GM20431 (cell line): ENCODE results near the gene FRYL.

Experiments used
- in situ Hi-C: fragments of 300-500 bp; cut with MseI, MboI; formaldehyde crosslinking; loops from one replicate; pipeline ENCODE4 v1.15.0; 2020; ENCODE audit warnings: low sequenced_read_pairs; ENCODE audit not compliant: unreplicated experiment

FRYL gene

GRCh38 chr4:48503233-48504025 is 276.6 kb downstream of the FRYL start:
- in situ Hi-C loops = no loop called here

GRCh38 chr4:48499551-48500066 is 280.5 kb downstream of the FRYL start:
- in situ Hi-C loops = no loop called here

GRCh38 chr4:48498895-48499294 is 281.2 kb downstream of the FRYL start:
- in situ Hi-C loops = no loop called here

- in situ Hi-C loops = no loop called here
Measured at GRCh38 chr4:48495941-48496340, 284.1 kb downstream of the FRYL start.

GRCh38 chr4:48493452-48494100 is 286.5 kb downstream of the FRYL start:
- in situ Hi-C loops = no loop called here

GRCh38 chr4:48491514-48492176 is 288.4 kb downstream of the FRYL start:
- in situ Hi-C loops = no loop called here

- in situ Hi-C loops = no loop called here
Measured at GRCh38 chr4:48490680-48491513, 289.2 kb downstream of the FRYL start.

- in situ Hi-C loops = no loop called here
Measured at GRCh38 chr4:48490012-48490679, 289.9 kb downstream of the FRYL start, which contains the start of gene ZAR1. Gene ZAR1 (plus strand): TSS chr4:48490252. CDS start chr4:48490292, 40 bp downstream.

GRCh38 chr4:48489683-48490011 is 290.4 kb downstream of the FRYL start:
- in situ Hi-C loops = no loop called here

GRCh38 chr4:48484494-48485168 is 295.4 kb downstream of the FRYL start:
- in situ Hi-C loops = no loop called here

GRCh38 chr4:48483777-48484493 is 296.1 kb downstream of the FRYL start:
- in situ Hi-C loops = no loop called here

- in situ Hi-C loops = no loop called here
Measured at GRCh38 chr4:48483006-48483776, 296.9 kb downstream of the FRYL start, which contains the start of gene SLC10A4. Gene SLC10A4 (plus strand): TSS chr4:48483343. CDS start chr4:48483562, 219 bp downstream.

GRCh38 chr4:48481581-48481980 is 298.5 kb downstream of the FRYL start:
- in situ Hi-C loops = no loop called here

- in situ Hi-C loops = no loop called here
Measured at GRCh38 chr4:48478273-48478672, 301.8 kb downstream of the FRYL start.

- in situ Hi-C loops = no loop called here
Measured at GRCh38 chr4:48475770-48476169, 304.3 kb downstream of the FRYL start.

GRCh38 chr4:48472794-48473193 is 307.3 kb downstream of the FRYL start:
- in situ Hi-C loops = no loop called here

- in situ Hi-C loops = no loop called here
Measured at GRCh38 chr4:48470570-48470969, 309.5 kb downstream of the FRYL start.

- in situ Hi-C loops = no loop called here
Measured at GRCh38 chr4:48470137-48470536, 309.9 kb downstream of the FRYL start.
